ENCODE results near the gene PIP.
"Not testable (repeated sequence)": the region's sequence is repeated elsewhere in the genome, so short reads cannot be mapped to it uniquely, and the experiment has no call there.

The PIP gene

DNA sequence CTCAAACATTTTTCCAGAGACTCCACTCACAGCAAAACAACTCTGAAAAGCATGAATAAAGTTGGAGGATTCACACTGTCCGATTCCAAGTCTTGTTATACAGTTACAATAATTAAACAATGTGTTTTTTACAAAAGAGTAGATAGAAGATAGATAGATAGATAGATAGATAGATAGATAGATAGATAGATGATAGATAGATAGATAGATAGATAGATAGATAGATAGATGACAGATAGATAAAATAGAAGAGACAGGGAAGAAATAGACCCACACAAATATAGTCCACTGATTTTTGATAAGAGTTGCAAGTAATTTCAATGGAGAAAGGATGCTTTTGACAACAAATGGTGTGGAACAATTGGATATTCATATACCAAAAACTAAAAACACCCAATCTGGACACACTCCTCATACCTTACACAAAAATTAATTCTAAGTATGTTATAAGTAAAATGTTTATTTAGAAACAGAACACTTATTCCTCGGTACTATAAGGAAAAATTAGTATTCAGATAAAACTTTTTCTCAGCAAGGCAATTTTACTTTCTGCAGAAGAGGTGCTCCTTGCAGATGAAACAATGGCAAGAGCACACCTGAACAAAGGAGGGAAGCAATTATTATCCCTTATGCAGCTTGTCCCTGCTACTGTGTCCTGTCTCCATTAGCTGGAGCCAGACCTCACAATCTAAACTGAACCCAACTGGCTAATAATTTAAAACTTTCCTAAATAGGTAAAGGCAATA lies 45.7 kb downstream of the PIP start:
- no peak for DNase-seq (ENCODE audit: extremely low spot score)
- TF ChIP-seq FOXM1 (IDR thresholded peaks at IDR 0.05; ENCODE audit: borderline replicate concordance): no peak
- TF ChIP-seq HDGF (IDR thresholded peaks at IDR 0.05; ENCODE audit: borderline replicate concordance): no peak
- TF ChIP-seq ZNF384 (IDR thresholded peaks at IDR 0.05): no peak
- TF ChIP-seq ARNT (IDR thresholded peaks at IDR 0.05): no peak
- TF ChIP-seq L3MBTL2 (conservative IDR thresholded peaks at IDR 0.05): no peak
- TF ChIP-seq FOXA1 (IDR thresholded peaks at IDR 0.05): no peak
- TF ChIP-seq ELF4 (IDR thresholded peaks at IDR 0.05): no peak
- no peak for TF ChIP-seq LEF1 (IDR thresholded peaks at IDR 0.05; ENCODE audit: borderline replicate concordance)
- no peak for TF ChIP-seq BHLHE40 (IDR thresholded peaks at IDR 0.05; ENCODE audit: borderline replicate concordance)
- TF ChIP-seq SUZ12 (IDR thresholded peaks at IDR 0.05): no peak
- no peak for TF ChIP-seq PKNOX1 (IDR thresholded peaks at IDR 0.05)
- no peak for TF ChIP-seq TARDBP (IDR thresholded peaks at IDR 0.05)
- no peak for TF ChIP-seq FOXK2 (IDR thresholded peaks at IDR 0.05)
- TF ChIP-seq SP1 (IDR thresholded peaks at IDR 0.05): no peak
- TF ChIP-seq NFRKB (IDR thresholded peaks at IDR 0.05): no peak
- TF ChIP-seq CTBP1 (IDR thresholded peaks at IDR 0.05; ENCODE audit: borderline replicate concordance): no peak
- POLR2A ChIA-PET: no interaction called here
- CTCF ChIA-PET: no interaction called here

DNA sequence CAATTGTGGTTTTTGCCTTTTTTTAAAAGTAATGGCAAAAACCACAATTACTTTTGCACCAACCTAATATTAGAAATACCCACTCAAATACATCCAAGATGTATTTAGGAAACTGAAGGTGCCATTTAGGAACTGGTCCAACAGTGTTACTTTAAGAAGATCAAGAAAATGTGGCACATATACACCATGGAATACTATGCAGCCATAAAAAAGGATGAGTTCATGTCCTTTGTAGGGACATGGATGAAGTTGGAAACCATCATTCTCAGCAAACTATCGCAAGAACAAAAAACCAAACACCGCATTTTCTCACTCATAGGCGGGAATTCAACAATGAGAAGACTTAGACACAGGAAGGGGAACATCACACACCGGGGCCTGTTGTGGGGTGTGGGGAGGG lies 48.9 kb downstream of the PIP start:
- CTCF ChIA-PET; DNase-seq (ENCODE audit: extremely low spot score); POLR2A ChIA-PET: not testable (repeated sequence)

GRCh38 chr7:143181349-143181748 lies 49.5 kb downstream of the PIP start:
- DNase-seq (ENCODE audit: extremely low spot score): no peak
- ChIA-PET CTCF (no interaction called here), POLR2A (no interaction called here)
- TF ChIP-seq ZNF384 (IDR thresholded peaks at IDR 0.05): no peak
- no peak for TF ChIP-seq ARNT (IDR thresholded peaks at IDR 0.05)
- no peak for TF ChIP-seq CTBP1 (IDR thresholded peaks at IDR 0.05; ENCODE audit: borderline replicate concordance)
- TF ChIP-seq SP1 (IDR thresholded peaks at IDR 0.05): no peak
- TF ChIP-seq FOXA1 (IDR thresholded peaks at IDR 0.05): no peak
- no peak for TF ChIP-seq SUZ12 (IDR thresholded peaks at IDR 0.05)
- TF ChIP-seq FOXM1 (IDR thresholded peaks at IDR 0.05; ENCODE audit: borderline replicate concordance): no peak
- TF ChIP-seq LEF1 (IDR thresholded peaks at IDR 0.05; ENCODE audit: borderline replicate concordance): no peak
- TF ChIP-seq PKNOX1 (IDR thresholded peaks at IDR 0.05): no peak
- TF ChIP-seq NFRKB (IDR thresholded peaks at IDR 0.05): no peak
- TF ChIP-seq HDGF (IDR thresholded peaks at IDR 0.05; ENCODE audit: borderline replicate concordance): no peak
- TF ChIP-seq ELF4 (IDR thresholded peaks at IDR 0.05): no peak
- TF ChIP-seq BHLHE40 (IDR thresholded peaks at IDR 0.05; ENCODE audit: borderline replicate concordance): no peak
- TF ChIP-seq FOXK2 (IDR thresholded peaks at IDR 0.05): no peak
- TF ChIP-seq TARDBP (IDR thresholded peaks at IDR 0.05): no peak
- TF ChIP-seq L3MBTL2 (conservative IDR thresholded peaks at IDR 0.05): no peak

- DNase-seq (ENCODE audit: extremely low spot score): no peak
- ChIA-PET CTCF (no interaction called here), POLR2A (no interaction called here)
- TF ChIP-seq ARNT (IDR thresholded peaks at IDR 0.05): no peak
- no peak for TF ChIP-seq LEF1 (IDR thresholded peaks at IDR 0.05; ENCODE audit: borderline replicate concordance)
- TF ChIP-seq SP1 (IDR thresholded peaks at IDR 0.05): no peak
- TF ChIP-seq PKNOX1 (IDR thresholded peaks at IDR 0.05): no peak
These were observed 51.1 kb downstream of the PIP start, which contains the start of gene TAS2R39 for GRCh38 chr7:143183024-143183423. TAS2R39 (plus strand) TSS chr7:143183419; CDS start chr7:143183419, 0 bp downstream.

- no peak for TF ChIP-seq ELF4 (IDR thresholded peaks at IDR 0.05)
- no peak for TF ChIP-seq ARNT (IDR thresholded peaks at IDR 0.05)
- no peak for TF ChIP-seq FOXA1 (IDR thresholded peaks at IDR 0.05)
- TF ChIP-seq LEF1 (IDR thresholded peaks at IDR 0.05; ENCODE audit: borderline replicate concordance): no peak
- TF ChIP-seq PKNOX1 (IDR thresholded peaks at IDR 0.05): no peak
- no peak for TF ChIP-seq SP1 (IDR thresholded peaks at IDR 0.05)
- no peak for TF ChIP-seq L3MBTL2 (conservative IDR thresholded peaks at IDR 0.05)
- no peak for TF ChIP-seq HDGF (IDR thresholded peaks at IDR 0.05; ENCODE audit: borderline replicate concordance)
- no peak for TF ChIP-seq CTBP1 (IDR thresholded peaks at IDR 0.05; ENCODE audit: borderline replicate concordance)
- TF ChIP-seq BHLHE40 (IDR thresholded peaks at IDR 0.05; ENCODE audit: borderline replicate concordance): no peak
- no peak for TF ChIP-seq TARDBP (IDR thresholded peaks at IDR 0.05)
- no peak for TF ChIP-seq SUZ12 (IDR thresholded peaks at IDR 0.05)
- TF ChIP-seq ZNF384 (IDR thresholded peaks at IDR 0.05): no peak
- no peak for TF ChIP-seq FOXK2 (IDR thresholded peaks at IDR 0.05)
- no peak for TF ChIP-seq NFRKB (IDR thresholded peaks at IDR 0.05)
- TF ChIP-seq FOXM1 (IDR thresholded peaks at IDR 0.05; ENCODE audit: borderline replicate concordance): no peak
- CTCF ChIA-PET: no interaction called here
- no peak for DNase-seq (ENCODE audit: extremely low spot score)
- POLR2A ChIA-PET: no interaction called here
These were observed 53.7 kb downstream of the PIP start for GRCh38 chr7:143185551-143185950.

- POLR2A ChIA-PET: no interaction called here
- CTCF ChIA-PET: interaction anchor here (1.6 kb wide), 1 partner anchor 26 kb away, joined by 3 read pairs; no protein-coding TSS in a partner anchor
These were observed 57.1 kb downstream of the PIP start for GRCh38 chr7:143188994-143189393.

More at GRCh38 chr7:143188994-143189393, 57.1 kb downstream of the PIP start:
- DNase-seq (ENCODE audit: extremely low spot score): no peak
- TF ChIP-seq SUZ12 (IDR thresholded peaks at IDR 0.05): no peak
- no peak for TF ChIP-seq TARDBP (IDR thresholded peaks at IDR 0.05)
- TF ChIP-seq HDGF (IDR thresholded peaks at IDR 0.05; ENCODE audit: borderline replicate concordance): no peak
- no peak for TF ChIP-seq NFRKB (IDR thresholded peaks at IDR 0.05)
- no peak for TF ChIP-seq SP1 (IDR thresholded peaks at IDR 0.05)
- no peak for TF ChIP-seq BHLHE40 (IDR thresholded peaks at IDR 0.05; ENCODE audit: borderline replicate concordance)
- TF ChIP-seq ZNF384 (IDR thresholded peaks at IDR 0.05): no peak
- no peak for TF ChIP-seq PKNOX1 (IDR thresholded peaks at IDR 0.05)
- TF ChIP-seq L3MBTL2 (conservative IDR thresholded peaks at IDR 0.05): no peak
- no peak for TF ChIP-seq ELF4 (IDR thresholded peaks at IDR 0.05)
- TF ChIP-seq FOXK2 (IDR thresholded peaks at IDR 0.05): no peak
- TF ChIP-seq CTBP1 (IDR thresholded peaks at IDR 0.05; ENCODE audit: borderline replicate concordance): no peak
- TF ChIP-seq FOXA1 (IDR thresholded peaks at IDR 0.05): no peak
- no peak for TF ChIP-seq FOXM1 (IDR thresholded peaks at IDR 0.05; ENCODE audit: borderline replicate concordance)
- TF ChIP-seq LEF1 (IDR thresholded peaks at IDR 0.05; ENCODE audit: borderline replicate concordance): no peak
- TF ChIP-seq ARNT (IDR thresholded peaks at IDR 0.05): no peak
